ENCODE data around the gene VRK1.
"Not testable (repeated sequence)": the region's sequence is repeated elsewhere in the genome, so short reads cannot be mapped to it uniquely, and the experiment has no call there.

Gene VRK1

DNA sequence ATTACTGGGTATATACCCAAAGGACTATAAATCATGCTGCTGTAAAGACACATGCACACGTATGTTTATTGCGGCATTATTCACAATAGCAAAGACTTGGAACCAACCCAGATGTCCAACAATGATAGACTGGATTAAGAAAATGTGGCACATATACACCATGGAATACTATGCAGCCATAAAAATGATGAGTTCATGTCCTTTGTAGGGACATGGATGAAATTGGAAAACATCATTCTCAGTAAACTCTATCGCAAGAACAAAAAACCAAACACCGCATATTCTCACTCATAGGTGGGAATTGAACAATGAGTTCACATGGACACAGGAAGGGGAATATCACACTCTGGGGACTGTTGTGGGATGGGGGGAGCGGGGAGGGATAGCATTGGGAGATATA is 86.8 kb downstream of the VRK1 start:
- not testable (repeated sequence) for DNase-seq (ENCODE audit: low read depth in 3 of 3)

DNA sequence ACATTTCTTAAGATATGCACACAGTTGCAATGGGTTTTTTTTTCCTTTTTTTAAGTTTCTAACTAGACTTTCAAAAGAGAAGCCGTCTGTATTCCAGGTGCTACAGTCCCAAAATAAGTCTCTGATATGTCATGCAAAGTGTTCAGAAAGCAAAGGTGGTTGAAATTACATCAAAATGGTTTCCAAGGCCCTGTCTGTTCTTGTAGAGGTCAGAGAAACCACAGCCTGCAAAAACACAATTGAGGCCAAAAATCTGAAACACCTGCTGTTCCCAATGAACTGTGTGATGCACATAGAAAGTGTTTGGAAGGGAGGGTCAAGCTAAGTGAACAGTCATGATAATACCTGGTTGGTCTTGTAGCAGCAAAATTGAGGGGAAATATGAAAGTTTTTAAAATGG is 91.0 kb downstream of the VRK1 start:
- DNase-seq (ENCODE audit: low read depth in 3 of 3), result no peak

DNA sequence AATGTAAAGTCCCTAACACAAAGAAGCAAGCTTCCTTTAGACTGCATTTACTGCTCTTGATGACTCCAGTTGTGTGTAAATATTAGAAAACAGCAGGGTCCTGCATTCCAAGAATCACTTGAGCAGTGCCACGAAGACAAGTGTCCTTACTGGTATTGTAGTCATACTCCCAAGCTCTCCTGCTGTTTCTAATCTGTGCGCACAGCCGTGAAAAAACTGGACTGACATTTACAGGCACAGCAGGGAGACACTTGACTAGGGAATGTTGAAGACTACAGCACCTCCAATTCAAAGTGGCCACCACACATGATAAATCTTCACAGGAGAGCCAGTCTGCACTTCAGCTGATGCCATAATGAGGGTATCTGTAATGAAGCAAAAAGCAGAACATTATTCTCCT is 91.4 kb downstream of the VRK1 start:
- no peak for DNase-seq (ENCODE audit: low read depth in 3 of 3)

DNA sequence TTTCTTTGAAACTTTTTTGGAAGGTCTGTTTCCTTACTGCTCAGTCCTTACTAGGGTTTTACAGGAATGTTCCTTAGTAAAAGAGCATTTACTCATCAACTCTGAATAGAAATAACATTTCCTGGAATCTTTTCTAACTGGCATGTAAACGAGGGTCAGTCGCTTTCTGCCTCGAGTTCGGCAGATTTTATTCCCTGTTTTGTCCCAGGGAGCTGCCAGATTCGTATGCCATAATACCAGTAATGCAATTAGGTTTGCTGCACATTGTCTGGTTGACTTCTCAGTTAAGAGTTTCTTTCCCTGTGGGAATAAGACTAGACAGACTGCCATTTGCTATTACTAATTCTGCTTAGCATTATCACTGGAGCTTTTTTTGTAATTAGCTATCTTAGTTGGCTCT is 91.9 kb downstream of the VRK1 start:
- DNase-seq (ENCODE audit: low read depth in 3 of 3), result no peak

DNA sequence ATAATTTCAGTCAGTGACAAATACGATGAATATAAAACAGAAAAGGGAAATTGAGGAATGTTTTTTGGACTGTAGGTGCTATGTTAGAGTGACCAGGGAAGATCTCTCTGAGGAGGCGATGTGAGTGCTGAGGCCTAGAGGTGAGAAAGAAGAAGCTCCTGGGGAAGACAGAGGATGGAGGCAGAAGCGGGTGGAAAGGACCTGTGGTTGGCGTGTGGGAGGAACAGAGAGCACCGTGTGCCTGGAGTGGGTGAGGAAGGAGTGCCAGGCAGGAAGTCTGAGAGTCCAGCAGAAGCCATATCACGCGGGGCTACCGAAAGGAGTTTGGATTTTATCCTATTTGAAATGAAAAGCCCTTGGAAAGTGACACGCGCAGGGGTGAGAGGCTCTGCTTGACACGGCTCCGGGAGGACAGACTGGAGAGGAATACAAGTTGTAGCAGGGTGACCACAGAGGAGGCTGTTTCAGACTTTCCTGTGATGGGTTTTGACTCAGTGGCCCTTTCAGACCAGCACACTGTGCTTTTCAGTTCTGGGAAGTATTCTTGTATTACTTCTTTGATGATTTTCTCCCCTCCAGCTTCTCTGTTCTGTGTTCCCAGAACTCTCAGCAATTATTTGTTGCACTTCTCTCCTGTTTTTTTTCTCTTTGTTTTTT is 96.9 kb downstream of the VRK1 start:
- no peak for DNase-seq (ENCODE audit: low read depth in 3 of 3)

DNA sequence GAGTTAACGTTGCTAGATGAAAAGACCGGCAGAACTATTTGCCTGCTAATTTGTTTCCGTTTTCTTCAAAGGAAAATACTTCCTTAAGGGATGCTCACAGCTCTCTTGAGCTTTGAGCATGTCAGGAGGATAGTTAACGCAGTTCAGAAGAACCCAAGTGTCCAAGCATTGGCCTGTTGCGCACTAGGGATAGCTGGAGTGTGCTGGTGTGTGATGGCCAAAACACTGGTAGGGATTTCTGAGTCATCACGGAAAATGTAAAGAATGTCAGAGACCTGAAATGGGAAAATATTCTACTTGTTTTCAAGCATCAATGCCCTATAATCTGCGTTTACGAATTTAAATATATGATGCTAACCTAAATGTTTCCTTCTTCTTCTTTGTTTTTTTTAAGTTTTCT is 97.8 kb downstream of the VRK1 start:
- no peak for DNase-seq (ENCODE audit: low read depth in 3 of 3)

DNA sequence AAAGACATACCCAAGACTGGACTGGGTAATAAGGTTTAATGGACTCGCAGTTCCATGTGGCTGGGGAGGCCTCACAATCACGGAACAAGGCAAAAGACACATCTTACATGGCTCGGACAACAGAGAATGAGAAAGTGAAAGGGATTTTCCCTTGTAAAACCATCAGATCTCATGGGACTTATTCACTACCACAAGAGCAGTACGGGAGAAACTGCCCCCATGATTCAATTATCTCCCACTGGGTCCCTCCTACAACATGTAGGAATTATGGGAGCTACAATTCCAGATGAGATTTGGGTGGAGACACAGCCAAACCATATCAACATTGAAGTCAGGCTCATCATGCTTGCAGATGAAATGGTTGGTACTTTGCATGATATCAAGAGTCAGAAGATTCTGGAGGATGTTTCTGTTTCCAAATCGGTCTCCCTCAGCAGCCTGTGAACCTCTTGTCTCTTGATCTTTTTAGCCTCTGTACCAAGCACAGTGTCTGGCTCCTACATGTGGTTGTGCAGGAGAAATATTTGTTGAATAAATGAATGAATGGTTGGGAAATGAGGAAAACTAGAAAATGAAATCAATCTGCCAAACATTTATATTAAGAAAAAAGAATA is 98.6 kb downstream of the VRK1 start:
- DNase-seq (ENCODE audit: low read depth in 3 of 3), result no peak

DNA sequence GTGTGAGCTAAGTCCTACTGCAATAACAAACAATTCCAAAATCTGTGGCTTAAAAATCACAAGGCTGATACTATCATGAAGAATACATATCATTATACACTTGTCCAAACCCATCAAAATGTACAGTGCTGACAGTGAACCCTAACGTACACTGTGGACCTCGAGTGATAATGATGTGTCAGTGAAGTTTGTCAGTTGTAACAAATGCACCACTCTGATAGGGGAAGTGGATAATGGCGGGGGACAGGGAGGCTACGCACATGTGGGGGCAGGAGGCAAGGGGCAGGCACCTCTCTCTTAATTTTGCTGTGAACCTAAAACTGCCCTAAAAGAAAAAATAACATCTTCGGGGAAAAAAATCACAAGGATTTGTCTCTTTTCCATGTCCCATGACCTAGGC is 100.0 kb downstream of the VRK1 start:
- DNase-seq (ENCODE audit: low read depth in 3 of 3), result no peak

DNA sequence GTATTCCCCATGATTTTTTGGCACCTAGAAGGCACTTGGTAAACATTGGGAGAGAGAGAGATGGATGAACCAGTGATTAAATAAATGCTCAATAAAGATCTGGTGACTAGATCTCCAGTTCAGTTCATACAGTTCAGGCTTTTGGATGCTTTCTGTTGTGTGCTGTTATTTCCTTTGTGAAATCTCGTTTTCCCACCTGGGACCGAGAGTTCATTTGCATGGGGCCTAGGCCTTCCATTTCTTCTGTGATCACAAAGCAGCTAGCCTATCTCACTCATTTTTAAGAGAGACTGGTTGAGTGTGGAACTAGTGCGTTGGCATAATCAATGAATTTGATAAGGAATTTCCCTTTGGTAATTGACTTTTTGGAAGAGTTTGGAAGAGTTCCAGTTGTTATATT is 104.0 kb downstream of the VRK1 start:
- DNase-seq (ENCODE audit: low read depth in 3 of 3), result no peak

DNA sequence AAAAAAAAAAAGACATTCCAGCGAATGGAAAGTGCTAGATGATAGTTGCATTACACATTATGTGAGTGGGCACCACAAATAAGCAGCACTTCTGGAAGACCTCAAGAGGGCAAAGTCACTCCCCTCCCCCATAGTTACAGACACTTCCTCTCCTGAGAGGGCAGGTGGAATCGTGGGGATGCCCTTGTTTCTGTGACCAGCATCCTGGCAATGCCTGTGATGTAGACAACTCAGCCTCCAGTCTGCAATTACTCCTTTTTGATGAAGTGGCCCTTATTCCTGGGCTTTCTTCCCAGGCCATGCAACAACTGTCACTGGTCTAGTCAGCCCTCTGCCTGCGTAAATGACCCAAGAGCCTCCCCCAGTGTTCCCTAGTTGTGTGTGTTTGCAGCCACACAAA is 104.8 kb downstream of the VRK1 start:
- DNase-seq (ENCODE audit: low read depth in 3 of 3), result no peak

DNA sequence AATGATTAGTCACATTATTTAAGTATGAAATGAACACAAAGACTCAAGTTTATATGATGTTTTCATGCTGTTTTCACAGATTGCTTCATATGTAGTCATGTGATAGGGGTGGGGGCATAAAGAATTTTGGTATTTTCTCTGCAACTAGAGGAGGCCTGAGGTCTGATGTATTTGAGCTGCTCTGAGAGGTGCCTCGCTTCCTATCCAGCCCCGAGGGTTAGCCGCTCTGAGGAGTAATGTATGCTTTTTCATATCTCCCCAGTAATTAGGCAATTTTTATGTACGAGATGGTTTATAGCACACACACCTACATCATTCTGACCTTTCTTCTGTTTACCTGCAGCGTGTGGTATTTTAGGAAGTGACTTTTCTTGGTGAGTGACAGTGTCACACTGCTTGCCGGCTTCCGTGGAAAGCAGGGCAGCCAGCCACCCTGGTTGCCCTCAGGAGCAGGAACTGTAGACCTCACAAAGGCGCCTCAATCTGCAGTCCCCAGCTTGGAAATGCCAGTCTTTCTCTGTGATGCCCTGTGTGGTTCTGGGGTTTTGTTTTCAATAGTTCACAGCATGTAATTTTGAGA is 106.4 kb downstream of the VRK1 start:
- DNase-seq (ENCODE audit: low read depth in 3 of 3), result no peak

DNA sequence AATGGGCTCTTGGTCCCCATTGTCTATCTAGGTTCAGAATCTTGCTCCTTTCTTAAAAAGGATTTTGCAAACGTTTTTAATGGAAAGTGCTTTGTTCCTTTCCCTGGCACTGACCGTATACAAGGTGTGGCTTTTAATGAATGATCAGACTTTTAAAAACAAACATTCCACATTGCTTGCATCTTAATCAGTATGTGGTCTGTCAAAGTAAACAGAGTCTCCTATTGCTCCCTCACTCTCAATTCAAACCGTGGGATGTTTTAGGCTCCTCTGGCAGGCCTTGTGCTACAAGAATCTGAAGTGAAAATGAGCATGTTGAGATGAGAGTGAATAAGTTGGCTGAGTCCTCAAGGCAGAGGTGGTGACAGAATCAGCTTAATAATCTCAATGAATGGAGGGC is 107.0 kb downstream of the VRK1 start:
- no peak for DNase-seq (ENCODE audit: low read depth in 3 of 3)

DNA sequence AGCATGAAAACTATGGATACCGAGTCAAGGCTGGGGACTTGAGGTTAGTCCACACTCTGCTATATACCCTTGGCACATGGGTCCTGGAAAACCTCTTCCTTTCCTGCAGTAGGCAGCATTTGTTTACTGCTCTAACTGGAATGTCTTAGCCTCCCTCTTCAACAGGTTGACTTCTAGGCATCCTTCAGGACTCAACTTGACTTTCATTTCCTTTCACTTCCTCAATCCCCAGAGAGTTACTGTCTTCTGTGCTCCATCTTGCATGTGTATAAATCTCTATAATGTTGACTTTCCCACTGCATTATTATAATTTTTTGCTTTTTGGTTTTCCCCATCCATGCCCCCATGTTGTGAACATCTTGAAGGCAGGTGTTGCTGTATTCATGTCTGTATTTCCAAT is 107.9 kb downstream of the VRK1 start:
- no peak for DNase-seq (ENCODE audit: low read depth in 3 of 3)

DNA sequence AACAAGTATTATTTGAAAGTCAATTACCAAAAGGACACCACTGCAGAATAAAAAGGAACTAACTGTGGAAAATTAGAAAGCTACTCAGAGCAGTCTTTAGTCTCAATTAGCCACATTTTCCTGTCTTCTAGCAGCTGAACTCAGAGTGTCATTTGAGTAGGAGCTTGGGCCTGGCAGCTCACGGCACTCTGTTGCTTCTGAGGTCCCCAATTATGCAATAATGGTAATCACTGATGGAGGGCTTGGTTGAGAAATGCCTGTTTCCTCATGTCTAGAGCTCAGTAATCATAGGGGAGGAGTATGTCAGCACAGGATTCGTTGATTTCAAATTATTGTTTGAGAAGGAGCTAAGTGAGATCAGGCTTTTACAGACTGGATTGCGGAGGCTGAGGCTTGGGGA is 108.6 kb downstream of the VRK1 start:
- no peak for DNase-seq (ENCODE audit: low read depth in 3 of 3)

DNA sequence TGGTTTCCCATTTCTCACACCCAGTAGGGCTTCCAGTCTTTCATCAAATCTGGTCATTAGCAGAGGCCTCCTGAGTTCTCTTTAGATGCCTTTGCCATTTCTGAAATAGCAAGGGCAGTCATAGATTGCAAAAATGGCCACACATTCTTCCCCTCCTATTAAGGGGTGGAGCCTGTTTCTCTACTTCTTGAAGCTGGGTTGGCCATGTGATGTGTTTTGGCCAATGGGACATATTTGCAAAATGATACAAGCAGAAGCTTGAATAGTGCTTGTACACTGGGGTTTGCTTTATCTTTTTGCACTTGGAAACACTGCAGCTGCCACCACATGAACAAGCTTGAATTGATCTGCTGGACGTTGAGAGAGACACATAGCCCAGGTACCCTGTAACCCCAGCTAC is 109.3 kb downstream of the VRK1 start:
- no peak for DNase-seq (ENCODE audit: low read depth in 3 of 3)

DNA sequence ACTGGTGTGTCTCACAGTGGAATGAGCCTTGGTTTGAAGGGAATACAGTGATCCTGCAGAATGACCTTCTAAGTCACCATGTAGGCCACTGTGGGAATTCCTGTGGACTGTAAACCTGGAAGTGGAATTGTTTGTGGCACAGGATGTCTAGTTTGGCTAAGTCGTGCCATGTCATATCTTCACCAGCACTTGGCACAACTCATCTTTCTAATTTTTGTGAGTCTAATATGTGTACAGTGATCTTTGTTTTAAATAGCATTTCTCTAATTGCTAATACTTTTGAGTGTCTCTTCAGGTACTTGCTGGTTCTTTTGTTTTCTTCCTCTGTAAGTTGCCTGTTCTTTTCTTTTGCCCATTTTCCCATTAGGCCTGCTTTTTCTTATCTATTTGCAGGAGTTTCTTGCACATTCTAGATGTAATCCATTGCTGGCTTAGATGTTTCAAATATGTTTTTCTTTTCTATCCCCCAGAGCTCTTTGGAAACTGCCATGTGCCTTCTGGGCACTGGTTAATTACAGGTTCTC is 112.7 kb downstream of the VRK1 start:
- no peak for DNase-seq (ENCODE audit: low read depth in 3 of 3)

DNA sequence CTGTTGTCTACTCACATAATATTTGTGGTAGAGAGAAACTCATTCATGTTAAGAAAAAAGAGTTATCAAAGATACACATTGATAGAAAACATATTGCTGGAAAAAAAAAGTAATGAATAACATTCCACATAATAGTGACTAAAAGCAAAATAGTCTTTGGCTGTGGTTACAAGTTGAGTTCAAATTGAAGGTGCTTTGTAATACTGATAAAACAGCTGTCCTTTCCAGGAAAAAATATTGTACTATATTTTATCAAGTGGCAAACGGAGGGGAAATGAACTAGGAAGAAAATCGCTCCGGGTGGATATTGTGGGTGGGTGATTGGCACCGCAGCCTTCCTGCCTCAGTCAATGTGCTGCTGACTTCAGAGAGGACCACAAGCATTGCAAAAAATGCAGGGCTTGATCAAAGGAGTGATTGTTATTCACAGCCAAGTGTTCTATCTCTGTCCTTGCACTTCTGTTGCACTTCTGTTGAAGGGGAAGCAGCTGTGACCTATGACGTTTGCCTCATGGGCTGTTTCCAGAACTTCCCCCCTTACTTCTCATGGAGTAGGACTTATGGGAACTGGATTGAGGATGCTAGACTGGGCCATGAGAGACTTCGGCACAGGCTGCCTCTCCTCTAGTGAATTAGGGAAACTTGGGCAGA is 114.4 kb downstream of the VRK1 start:
- no peak for DNase-seq (ENCODE audit: low read depth in 3 of 3)

DNA sequence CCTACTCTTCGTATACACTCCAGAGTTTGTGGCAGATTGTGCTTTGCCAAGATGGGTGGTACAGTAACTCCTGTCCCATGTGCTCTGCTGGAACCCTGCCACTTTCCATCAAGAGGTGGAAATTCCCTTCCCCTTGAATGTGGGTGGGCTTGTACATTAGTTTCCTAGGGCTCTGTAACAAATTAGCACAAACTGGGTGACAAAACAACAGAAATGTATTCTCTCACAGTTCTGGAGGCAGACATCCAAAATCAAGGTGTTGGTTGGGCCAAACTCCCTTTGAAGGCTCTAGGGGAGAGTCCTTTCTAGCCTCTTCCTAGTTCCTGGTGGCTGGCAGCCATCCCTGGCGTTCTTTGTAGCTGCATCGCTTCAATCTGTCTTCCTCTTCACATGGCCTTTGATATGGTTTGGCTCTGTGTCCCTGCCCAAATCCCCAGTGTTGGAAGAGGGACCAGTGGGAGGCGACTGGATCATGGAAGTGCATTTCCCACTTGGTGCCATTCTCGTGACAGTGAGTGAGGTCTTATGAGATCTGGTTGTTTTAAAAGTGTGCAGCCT is 117.5 kb downstream of the VRK1 start:
- DNase-seq (ENCODE audit: low read depth in 3 of 3), result no peak

DNA sequence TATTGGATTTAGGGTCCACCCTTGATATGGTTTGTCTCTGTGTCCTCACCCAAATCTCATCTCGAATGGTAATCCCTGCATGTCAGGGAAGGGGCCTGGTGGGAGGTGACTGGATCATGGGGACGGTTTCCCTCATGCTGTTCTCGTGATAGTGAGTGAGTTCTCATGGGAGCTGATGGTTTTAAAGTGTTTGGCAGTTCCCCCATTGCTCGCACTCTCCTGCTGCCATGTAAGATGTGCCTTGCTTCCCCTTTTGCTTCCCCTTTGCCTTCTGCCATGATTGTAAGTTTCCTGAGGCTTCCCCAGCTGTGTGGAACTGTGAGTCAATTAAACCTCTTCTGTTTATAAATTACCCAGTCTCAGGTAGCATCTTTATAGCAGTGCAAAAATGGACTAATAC is 118.3 kb downstream of the VRK1 start:
- no peak for DNase-seq (ENCODE audit: low read depth in 3 of 3)

DNA sequence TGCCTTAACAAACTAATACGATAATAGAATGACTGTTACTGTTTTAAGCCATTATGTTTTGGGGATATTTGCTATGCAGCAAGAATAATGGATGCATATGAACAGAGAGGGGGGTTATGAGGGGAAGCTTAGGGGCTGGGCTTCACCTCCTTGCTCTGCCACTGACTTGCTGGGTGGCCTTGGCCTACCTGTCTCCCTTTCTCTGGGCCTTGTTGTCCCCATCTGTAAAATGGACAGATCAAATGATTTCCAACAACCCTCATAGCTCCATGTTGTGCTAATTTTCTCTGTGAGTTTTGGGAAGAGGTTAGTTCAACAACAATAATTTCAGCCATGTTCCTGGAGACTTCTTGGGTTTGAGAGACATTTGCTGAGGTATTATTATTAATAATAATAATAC is 119.6 kb downstream of the VRK1 start:
- no peak for DNase-seq (ENCODE audit: low read depth in 3 of 3)

DNA sequence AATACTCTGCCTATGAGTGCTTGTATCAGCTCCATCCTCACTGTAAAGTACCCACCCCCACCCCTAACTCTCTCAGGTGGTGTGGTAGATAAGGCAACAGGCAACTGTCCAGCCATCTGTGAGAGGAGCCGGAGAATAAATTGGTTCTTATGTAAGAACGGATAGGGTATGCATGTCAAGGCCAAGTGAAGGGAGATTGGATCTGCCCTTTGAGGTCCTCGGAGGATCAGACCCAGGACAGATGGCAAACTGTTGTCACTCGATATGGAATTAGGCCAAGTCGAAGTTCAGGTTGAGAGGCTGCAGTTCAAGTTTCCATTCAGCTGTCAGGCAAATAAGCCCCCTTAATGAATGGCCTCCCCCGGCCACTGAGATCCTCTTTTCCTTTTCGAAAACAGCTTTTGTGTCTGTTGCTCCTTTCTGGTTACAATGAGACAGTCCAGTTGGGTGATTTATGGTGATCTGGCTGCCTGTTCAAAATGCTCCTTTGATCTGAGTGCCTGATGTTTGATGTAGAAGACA is 120.3 kb downstream of the VRK1 start:
- no peak for DNase-seq (ENCODE audit: low read depth in 3 of 3)

DNA sequence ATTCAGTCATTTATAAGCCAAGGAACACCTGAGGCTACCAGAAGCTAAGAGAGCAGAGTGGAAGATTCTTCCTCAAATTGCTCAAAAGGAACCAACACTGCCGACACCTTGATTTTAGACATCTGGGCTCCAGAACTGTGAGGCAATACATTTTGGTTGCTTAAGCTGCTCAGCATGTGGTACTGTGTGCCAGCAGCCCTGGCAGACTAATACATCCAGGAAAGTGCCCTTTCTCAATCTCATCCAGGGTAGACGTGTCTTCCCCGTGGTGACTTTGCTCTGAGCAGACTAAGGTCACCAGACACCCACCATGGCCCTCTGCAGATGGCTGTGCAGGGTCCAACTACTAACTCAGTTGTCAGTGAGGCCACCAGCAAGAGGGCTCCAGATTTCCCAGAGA is 122.8 kb downstream of the VRK1 start:
- no peak for DNase-seq (ENCODE audit: low read depth in 3 of 3)
